ENCODE measurements around the gene CDC42EP2. TPM values are rescaled to one million over a fixed set of nuclear protein-coding genes. Genes with fewer than 3 reads are reported as not detected.
A peak's percentile ranks its signal among the peaks of the same experiment; 100 is the strongest.

Gene CDC42EP2
- total RNA-seq, 2 experiments from 2014 or later: 0.51 to 1.7 TPM

DNA sequence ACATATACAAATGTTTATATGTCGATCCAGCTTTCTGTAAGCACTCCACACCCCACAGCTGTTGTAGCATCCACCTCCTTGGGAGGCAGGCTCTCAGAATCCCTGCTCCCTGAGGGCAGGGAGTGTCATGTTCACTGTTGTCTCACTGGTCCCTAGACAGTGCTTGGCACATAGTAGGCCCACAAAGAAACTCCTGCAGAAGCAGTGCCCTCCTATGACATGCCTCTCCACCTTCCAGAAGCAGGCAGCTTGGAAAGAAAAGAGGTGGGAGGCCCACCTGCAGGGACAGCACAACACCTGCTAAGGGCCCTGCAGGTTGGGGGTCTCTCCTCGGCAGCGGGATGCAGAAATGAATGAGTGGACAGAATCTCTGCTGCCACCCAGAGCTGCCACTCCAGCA, 11.1 kb upstream of the CDC42EP2 start:
- no peaks in the 10 kb centered on the region for H3K27me3 Mint-ChIP-seq
- no peaks in the 10 kb centered on the region for H3K4me1 Mint-ChIP-seq
- H3K9me3 Mint-ChIP-seq: no peaks in the 10 kb centered on the region
- H3K4me3 Mint-ChIP-seq: no peak overlapping the region
- no peak overlapping the region for H3K27ac Mint-ChIP-seq
- POLR2A ChIA-PET: no interaction called here
- H3K36me3 Mint-ChIP-seq: peaks cover 9% of the 10 kb centered on the region
- ATAC-seq (ENCODE audit: low read depth) (no peak), DNase-seq (no peak)

DNA sequence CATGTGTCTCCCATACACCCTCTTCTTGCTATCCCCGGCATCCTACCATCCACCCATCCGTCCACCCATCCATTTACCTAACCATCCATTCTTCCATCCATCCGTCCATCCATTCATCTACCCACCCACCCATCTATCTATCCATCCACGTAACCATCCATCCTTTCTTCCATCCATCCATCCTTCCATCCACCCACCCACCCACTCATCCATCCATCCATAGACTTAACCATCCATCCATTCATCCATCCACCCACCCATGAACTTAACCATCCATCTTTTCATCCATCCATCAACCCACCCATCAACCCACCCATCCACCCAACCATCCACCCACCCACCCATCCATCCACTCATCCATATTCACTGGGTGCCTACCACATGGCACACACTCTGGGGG, 10.6 kb upstream of the CDC42EP2 start:
- no peaks in the 10 kb centered on the region for H3K4me1 Mint-ChIP-seq
- H3K9me3 Mint-ChIP-seq: no peaks in the 10 kb centered on the region
- peaks cover 9% of the 10 kb centered on the region for H3K36me3 Mint-ChIP-seq
- no peak overlapping the region for H3K4me3 Mint-ChIP-seq
- DNase-seq (no peak), ATAC-seq (ENCODE audit: low read depth) (no peak)
- POLR2A ChIA-PET: no interaction called here
- no peak overlapping the region for H3K27ac Mint-ChIP-seq
- no peaks in the 10 kb centered on the region for H3K27me3 Mint-ChIP-seq

DNA sequence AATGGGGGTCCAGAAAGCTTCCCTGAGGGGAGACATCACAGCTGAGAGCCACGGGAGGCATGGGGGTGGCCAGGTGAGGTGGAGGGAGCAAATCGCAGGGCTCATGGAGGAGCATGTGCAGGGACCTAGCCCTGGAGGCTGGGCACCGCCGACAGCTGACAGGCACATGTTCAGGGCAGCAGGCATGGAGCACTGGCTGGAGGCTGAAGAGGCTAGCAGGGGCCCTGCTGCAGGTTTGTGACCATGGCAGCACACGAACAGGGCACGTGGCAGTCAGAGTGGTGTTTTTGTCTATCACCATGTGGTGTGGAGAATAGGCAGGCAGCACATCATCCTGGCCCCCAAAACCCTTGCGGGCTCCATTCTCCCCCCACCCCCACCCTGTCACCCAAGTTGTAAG, 10.1 kb upstream of the CDC42EP2 start:
- DNase-seq (no peak), ATAC-seq (ENCODE audit: low read depth) (no peak)
- no peaks in the 10 kb centered on the region for H3K27me3 Mint-ChIP-seq
- no peak overlapping the region for H3K27ac Mint-ChIP-seq
- POLR2A ChIA-PET: no interaction called here
- H3K4me3 Mint-ChIP-seq: no peak overlapping the region
- H3K4me1 Mint-ChIP-seq: no peaks in the 10 kb centered on the region
- no peaks in the 10 kb centered on the region for H3K9me3 Mint-ChIP-seq
- H3K36me3 Mint-ChIP-seq: peaks cover 9% of the 10 kb centered on the region

DNA sequence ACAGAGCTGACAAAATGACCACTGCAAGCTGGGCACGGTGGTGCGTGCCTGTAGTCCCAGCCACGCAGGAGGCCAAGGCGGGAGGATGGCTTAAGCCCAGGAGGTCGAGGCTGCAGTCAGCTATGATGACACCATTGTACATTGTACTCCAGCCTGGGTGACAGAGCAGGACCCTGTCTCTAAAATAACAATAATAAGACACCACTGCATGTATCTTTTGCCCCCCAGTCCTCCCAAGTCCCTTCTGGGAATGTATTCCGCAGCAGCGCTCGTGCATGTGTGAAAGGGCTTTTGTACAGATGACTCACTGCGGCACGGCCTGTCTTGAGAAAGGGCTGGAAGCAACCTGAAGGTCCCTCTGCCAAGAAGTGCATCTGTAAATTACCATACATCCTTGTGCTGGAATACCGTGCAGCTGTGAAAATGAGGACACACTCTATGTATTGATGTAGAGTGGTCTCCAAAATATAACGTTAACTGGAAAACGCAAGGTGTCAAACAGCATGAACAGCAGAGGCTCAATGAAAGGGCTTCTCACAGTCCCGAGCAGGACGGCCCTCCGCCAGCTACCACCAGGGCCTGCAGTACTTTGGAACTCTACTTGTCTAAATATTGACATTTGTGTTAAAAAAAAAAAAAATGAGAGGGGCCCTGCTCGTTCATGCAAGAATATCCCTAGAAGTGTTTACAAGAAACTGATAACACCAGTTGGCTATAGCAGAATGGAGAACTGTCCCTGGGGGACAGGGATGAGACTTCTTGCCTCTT, 9.0 kb upstream of the CDC42EP2 start:
- Mint-ChIP-seq H3K4me1 (no peaks in the 10 kb centered on the region), H3K27ac (no peak overlapping the region), H3K9me3 (no peaks in the 10 kb centered on the region), H3K27me3 (no peaks in the 10 kb centered on the region), H3K36me3 (peaks cover 9% of the 10 kb centered on the region), H3K4me3 (no peak overlapping the region)
- POLR2A ChIA-PET: no interaction called here
- ATAC-seq (ENCODE audit: low read depth) (no peak), DNase-seq (no peak)

DNA sequence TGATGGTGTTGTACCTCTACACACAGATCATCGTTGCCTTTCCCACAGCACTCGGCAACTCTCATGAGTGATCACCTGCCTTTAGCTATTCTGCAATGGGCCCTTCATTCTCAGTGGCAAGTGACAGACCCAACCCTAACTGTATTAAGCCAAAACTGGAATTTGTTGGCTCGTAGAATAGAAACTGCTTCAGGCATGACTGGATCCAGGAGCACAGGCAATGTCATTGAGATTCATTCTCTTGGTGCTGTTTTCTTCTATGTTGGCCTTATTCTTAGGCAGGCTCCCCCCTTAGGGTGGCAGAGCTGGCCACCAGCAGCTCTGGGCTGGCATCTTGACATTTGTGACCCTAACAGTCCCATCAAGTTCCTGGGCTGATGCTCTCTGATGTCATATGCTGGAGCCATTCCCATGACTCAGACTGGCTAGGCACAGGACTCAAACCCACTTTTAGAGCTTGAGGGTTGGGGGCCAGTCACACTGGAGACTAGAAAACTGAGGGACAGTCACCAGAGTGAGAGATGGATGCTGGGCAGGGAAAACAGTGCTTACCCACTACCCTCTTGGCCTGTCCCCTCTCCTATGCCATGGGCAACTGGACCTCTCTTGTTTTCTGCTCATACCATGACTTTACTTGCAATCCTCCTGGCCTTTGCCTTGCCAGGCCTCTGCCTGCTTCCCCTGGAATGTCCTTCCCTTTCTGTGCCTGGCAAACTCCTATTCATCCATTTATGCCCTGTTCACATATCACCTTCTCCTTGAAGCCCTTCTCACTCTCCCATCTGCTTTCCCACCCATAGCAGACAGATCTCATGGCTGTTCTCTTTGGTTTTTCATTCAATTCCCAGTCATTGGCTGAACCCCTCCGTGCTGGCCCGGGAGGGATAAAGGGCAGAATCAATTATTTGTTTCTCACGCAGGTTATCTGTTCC, 7.1 kb upstream of the CDC42EP2 start:
- H3K4me1 Mint-ChIP-seq: no peaks in the 10 kb centered on the region
- ATAC-seq (ENCODE audit: low read depth) (no peak), DNase-seq (no peak)
- no peak overlapping the region for H3K27ac Mint-ChIP-seq
- no peak overlapping the region for H3K4me3 Mint-ChIP-seq
- H3K27me3 Mint-ChIP-seq: no peaks in the 10 kb centered on the region
- POLR2A ChIA-PET: no interaction called here
- peaks cover 9% of the 10 kb centered on the region for H3K36me3 Mint-ChIP-seq
- no peaks in the 10 kb centered on the region for H3K9me3 Mint-ChIP-seq

DNA sequence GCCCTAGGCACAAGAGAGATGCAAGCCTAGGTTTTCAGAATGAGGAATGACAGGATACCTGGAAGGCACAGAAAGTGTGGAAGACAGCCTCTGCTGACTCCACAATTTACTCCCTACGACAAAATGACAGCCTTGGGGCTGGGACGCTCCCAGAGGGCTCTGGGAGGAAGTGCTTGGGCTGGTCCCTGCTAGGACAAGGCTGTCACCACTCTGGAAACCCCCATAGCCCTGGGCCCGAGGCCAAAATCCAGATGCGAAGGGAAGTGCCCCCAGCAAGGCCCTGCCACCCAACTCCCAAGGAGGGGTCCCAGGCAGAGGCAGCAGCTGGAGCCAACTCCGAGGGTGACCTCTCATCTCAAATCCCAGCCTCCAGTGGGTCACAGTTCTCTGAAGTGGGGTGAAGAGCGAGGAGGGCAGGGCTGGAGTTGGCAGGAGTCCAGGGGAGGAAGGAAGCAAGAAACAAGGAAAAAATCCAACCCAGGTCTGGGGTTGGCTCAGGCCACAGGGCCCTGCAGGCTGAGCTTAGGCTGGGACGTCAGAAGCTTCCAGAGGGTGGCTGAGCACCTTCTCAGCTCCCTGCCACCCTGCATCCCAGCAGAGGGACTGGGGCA, 6.3 kb upstream of the CDC42EP2 start:
- Mint-ChIP-seq H3K4me3 (no peak overlapping the region), H3K9me3 (no peaks in the 10 kb centered on the region), H3K27me3 (peaks cover 4% of the 10 kb centered on the region), H3K36me3 (peaks cover 9% of the 10 kb centered on the region), H3K27ac (no peak overlapping the region), H3K4me1 (no peaks in the 10 kb centered on the region)
- ATAC-seq (ENCODE audit: low read depth): no peak
- POLR2A ChIA-PET: interaction anchor here (0.6 to 1.4 kb wide), 2 partner anchors 12 to 164 kb away, joined by 3 read pairs; no protein-coding TSS in a partner anchor
- no peak for DNase-seq

DNA sequence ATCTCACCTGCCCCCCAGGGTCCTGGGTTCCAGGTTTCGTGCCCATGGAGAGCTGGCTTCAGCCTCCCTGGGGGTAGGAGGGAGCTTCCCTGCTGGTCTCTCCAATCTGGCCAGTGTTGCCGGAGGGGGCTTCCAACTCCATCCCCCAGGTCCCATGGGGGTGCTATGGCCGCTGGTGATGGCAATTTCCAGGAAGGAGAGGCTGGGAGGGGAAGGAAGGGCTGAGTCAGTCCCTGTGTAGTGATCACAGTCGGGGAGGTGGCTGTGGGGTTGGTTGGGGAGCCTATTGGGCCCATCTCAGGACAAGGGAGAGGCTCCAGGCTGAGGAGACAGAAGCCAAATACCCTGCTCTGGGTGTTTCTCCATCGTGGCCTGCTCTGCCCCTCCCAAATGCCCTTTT, 5.7 kb upstream of the CDC42EP2 start:
- DNase-seq (no peak), ATAC-seq (ENCODE audit: low read depth) (no peak)
- Mint-ChIP-seq H3K27me3 (peaks cover 10% of the 10 kb centered on the region), H3K4me1 (peaks cover 3% of the 10 kb centered on the region), H3K4me3 (no peak overlapping the region), H3K36me3 (peaks cover 4% of the 10 kb centered on the region), H3K9me3 (no peaks in the 10 kb centered on the region), H3K27ac (no peak overlapping the region)
- POLR2A ChIA-PET: interaction anchor here (0.6 to 1.4 kb wide), 2 partner anchors 13 to 165 kb away, joined by 3 read pairs; no protein-coding TSS in a partner anchor

DNA sequence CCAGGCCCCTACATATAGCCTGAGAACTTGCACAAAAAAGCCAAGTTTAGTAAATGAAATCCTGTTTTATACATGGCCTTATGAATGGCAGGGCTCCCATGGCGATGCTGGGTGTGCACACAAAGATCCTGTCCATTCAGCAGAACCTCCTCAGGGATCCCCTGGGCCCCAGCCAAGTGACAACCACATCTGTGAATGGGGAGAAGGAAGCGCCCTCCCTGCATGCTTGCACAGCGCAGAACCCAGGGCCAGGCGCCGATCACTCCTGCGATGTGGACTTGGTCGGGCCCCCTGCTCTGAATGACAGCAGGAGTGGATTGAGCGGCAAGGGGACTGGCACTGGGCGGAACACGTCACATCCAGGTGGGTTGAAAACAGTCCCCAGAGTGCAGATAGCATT, 4.5 kb upstream of the CDC42EP2 start:
- H3K9me3 Mint-ChIP-seq: no peaks in the 10 kb centered on the region
- DNase-seq (no peak), ATAC-seq (ENCODE audit: low read depth) (no peak)
- H3K4me1 Mint-ChIP-seq: peaks cover 3% of the 10 kb centered on the region
- H3K36me3 Mint-ChIP-seq: no peaks in the 10 kb centered on the region
- peaks cover 13% of the 10 kb centered on the region for H3K27me3 Mint-ChIP-seq
- POLR2A ChIA-PET: interaction anchor here (0.6 kb wide), 1 partner anchor 113 kb away, joined by 4 read pairs; no protein-coding TSS in a partner anchor
- H3K4me3 Mint-ChIP-seq: no peak overlapping the region
- H3K27ac Mint-ChIP-seq: no peak overlapping the region

DNA sequence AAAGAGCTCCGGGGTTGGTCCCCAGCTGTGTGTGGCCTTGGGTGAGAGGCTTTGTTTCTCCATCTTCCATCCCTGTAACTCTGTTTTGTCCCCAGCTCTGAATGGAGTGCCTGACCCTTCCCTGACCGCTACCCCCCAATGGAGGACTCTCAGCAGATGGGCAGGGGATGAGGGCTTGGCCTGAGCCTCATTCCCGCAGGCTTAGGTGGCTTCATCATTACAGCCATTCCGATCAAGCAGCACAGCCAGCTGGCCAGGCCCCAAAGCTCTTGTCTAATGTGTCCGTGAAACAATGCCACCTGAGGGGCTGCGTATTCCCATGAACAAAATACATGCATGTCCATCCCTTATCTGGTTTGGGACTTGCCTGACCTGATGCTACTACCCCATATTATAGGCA, 3.9 kb upstream of the CDC42EP2 start:
- ATAC-seq (ENCODE audit: low read depth) (no peak), DNase-seq (no peak)
- Mint-ChIP-seq H3K4me1 (peaks cover 4% of the 10 kb centered on the region), H3K36me3 (no peaks in the 10 kb centered on the region), H3K9me3 (no peaks in the 10 kb centered on the region), H3K4me3 (no peak overlapping the region), H3K27me3 (peaks cover 13% of the 10 kb centered on the region), H3K27ac (no peak overlapping the region)
- POLR2A ChIA-PET: interaction anchor here (0.6 kb wide), 1 partner anchor 113 kb away, joined by 4 read pairs; no protein-coding TSS in a partner anchor

DNA sequence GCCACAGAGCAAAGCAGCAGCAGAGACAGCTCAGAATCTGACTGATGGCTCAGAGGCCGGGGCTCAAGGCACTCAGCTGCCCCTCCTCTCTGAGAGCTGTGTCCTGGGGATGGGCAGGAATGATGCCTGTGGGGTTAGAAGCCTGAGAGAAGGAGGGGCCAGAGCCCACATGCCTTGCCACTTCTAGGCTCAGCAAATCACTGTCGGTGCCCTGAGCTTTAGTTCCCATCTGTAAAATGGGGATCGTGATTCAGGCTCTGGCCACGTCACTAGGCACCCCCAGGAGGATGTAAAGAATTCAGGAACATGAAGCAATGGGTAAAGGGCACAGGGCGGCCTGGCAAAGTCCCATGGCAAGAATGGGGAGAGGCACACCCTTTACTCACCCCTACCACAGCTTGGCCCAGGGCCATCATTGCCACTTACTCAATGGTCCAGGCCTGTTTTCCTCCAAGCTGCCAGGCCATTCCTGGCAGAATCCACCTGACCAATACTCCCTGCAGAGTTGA, 3.4 kb upstream of the CDC42EP2 start:
- POLR2A ChIA-PET: interaction anchor here (1.9 kb wide), 1 partner anchor 11 kb away, joined by 7 read pairs; no protein-coding TSS in a partner anchor
- H3K27me3 Mint-ChIP-seq: peaks cover 17% of the 10 kb centered on the region
- no peaks in the 10 kb centered on the region for H3K36me3 Mint-ChIP-seq
- peaks cover 6% of the 10 kb centered on the region for H3K4me1 Mint-ChIP-seq
- H3K27ac Mint-ChIP-seq: no peak overlapping the region
- ATAC-seq (ENCODE audit: low read depth): no peak
- no peaks in the 10 kb centered on the region for H3K9me3 Mint-ChIP-seq
- H3K4me3 Mint-ChIP-seq: no peak overlapping the region
- DNase-seq: no peak

DNA sequence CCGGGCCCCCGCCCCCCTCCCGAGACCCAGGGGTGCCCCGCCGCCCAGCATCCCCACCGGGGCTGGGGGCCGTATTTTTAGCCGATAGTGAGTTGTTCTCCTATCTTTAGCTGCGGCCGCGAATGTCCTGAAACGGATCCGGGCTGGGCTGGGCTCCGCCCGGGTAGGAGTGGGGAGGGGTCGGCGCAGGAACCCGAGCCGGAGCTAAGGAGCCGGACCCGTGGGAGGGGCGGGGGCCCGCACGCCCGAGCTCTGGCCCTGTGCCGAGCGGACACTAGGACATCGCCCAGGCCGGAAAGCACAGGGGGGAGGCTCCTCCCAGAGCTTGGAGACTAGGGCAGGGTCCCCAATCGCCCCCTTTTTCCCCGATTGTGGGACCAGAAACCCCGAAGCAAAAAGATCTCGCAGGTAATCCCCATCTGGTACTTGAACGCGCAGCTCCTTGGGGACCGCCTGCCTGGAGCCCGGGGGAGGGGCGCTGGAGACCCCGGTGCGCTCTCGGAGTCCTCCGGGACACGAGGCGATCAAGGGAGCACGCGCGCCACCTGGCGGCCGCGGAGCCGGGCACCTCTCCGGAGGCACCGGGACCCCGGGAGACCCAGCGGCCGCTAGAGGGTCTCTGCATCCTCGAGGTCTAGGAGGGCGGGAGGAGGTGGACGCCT, 669 bp downstream of the CDC42EP2 start:
- no peaks in the 10 kb centered on the region for H3K9me3 Mint-ChIP-seq
- no peaks in the 10 kb centered on the region for H3K36me3 Mint-ChIP-seq
- H3K27ac Mint-ChIP-seq: no peak overlapping the region
- peak; percentile 53 for ATAC-seq (ENCODE audit: low read depth)
- peak; percentile 92 for DNase-seq
- H3K4me1 Mint-ChIP-seq: peaks cover 6% of the 10 kb centered on the region
- H3K4me3 Mint-ChIP-seq: peak overlapping the region; percentile 74
- peaks cover 20% of the 10 kb centered on the region for H3K27me3 Mint-ChIP-seq
- POLR2A ChIA-PET: interaction anchor here (0.9 to 2.3 kb wide), 5 partner anchors 13 to 90 kb away, joined by 4 to 12 read pairs (median 8); partner anchors contain the start of gene POLA2

DNA sequence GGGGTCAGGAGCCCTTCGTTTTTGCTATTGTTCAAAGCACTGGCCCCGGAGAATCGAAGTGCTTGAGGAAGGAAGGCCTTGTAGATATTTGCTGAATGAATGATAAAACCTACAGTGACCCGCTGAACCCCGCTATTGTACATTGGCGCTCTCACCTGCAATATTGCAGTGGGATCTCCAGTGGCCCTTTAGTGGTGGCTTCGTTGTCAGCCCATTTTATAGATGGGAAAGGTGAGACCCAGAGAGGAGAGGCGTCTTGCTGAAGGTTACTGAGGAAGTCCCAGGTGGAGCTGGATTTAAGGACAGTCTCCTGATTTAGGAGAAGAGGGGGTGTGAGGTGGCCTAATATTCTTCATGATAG, 1.2 kb downstream of the CDC42EP2 start:
- no peak for ATAC-seq (ENCODE audit: low read depth)
- Mint-ChIP-seq H3K4me3 (peak overlapping the region; percentile 74), H3K9me3 (no peaks in the 10 kb centered on the region), H3K4me1 (peaks cover 6% of the 10 kb centered on the region), H3K27ac (no peak overlapping the region), H3K36me3 (no peaks in the 10 kb centered on the region), H3K27me3 (peaks cover 22% of the 10 kb centered on the region)
- POLR2A ChIA-PET: interaction anchor here (0.9 to 2.3 kb wide), 5 partner anchors 13 to 90 kb away, joined by 4 to 12 read pairs (median 8); partner anchors contain the start of gene POLA2
- no peak for DNase-seq

Measured in activated naive CD8-positive, alpha-beta T cell treated with anti-CD3 and anti-CD28 coated beads, Interleukin-2, amount 10 ng/mL, durations not matched to agents 7 days and 5 days (primary cell).